H1 (cell line): ENCODE measurements around the gene TWIST2. TPM values are rescaled to one million over a fixed set of nuclear protein-coding genes. Genes with fewer than 3 reads are reported as not detected.

ENCODE experiments used
- CTCF ChIA-PET: fragments of 300-600 bp; sonication (Branson Sonifier 250); formaldehyde crosslinking; loops from one replicate; lab custom pipeline; 2021; ENCODE audit not compliant: partially characterized antibody; lab: Charles Lee
- POLR2A ChIA-PET: fragments of 300-600 bp; sonication (Branson Sonifier 250); formaldehyde crosslinking; loops from one replicate; lab custom pipeline; 2021; ENCODE audit warnings: inconsistent platforms; ENCODE audit not compliant: partially characterized antibody; lab: Charles Lee
- DNase-seq, 2 experiments: peaks; one replicate each; pipeline versions ENCODE4 v3.0.0 to v3.0.0-alpha.2; 2010 to 2022; ENCODE audit warnings: low spot score in 2 of 2, low read depth in 1 of 2, mixed read lengths in 1 of 2
- FAIRE-seq: peaks from 2 replicates; lab custom pipeline; 2011; peaks lifted over from hg19 to GRCh38; lab: Jason Lieb, UNC
- H2AFZ ChIP-seq: 2 replicates; pipeline ENCODE4 v1.8.1; 2012; ENCODE audit warnings: low read length, inconsistent platforms
- H2AK5ac ChIP-seq: 2 replicates; pipeline ENCODE4 v1.6.1; 2013; ENCODE audit warnings: low read depth, low read length
- H2BK120ac ChIP-seq: replicated peaks from 2 replicates; pipeline ENCODE3; 2013; ENCODE audit warnings: low read depth, low read length, inconsistent platforms
- H2BK12ac ChIP-seq: 2 replicates; pipeline ENCODE4 v1.6.1; 2013; ENCODE audit warnings: low read depth, low read length
- H2BK15ac ChIP-seq: 2 replicates; pipeline ENCODE4 v1.6.1; 2013; ENCODE audit warnings: low read length
- H2BK20ac ChIP-seq: 2 replicates; pipeline ENCODE4 v1.6.1; 2013; ENCODE audit warnings: low read length
- H2BK5ac ChIP-seq: 2 replicates; pipeline ENCODE4 v1.6.1; 2013; ENCODE audit warnings: low read depth, low read length
- H3K14ac ChIP-seq: 2 replicates; pipeline ENCODE4 v1.6.1; 2013; ENCODE audit warnings: inconsistent platforms; ENCODE audit not compliant: insufficient read length
- H3K18ac ChIP-seq: 2 replicates; pipeline ENCODE4 v1.6.1; 2013; ENCODE audit warnings: low read length; ENCODE audit errors: extremely low read depth
- H3K23ac ChIP-seq: 2 replicates; pipeline ENCODE4 v1.6.1; 2013; ENCODE audit warnings: inconsistent platforms; ENCODE audit not compliant: insufficient read length
- H3K23me2 ChIP-seq: 2 replicates; pipeline ENCODE4 v1.6.1; 2013; ENCODE audit warnings: low read depth, low read length
- H3K27ac ChIP-seq: 2 replicates; pipeline ENCODE4 v1.6.1; 2011; ENCODE audit warnings: low read depth, low read length, inconsistent platforms
- H3K27me3 ChIP-seq, 4 experiments: replicated peaks in 1 of 4; 1 replicate in 1 of 4; 2 replicates in 3 of 4; pipeline versions ENCODE4 v1.6.1 to v1.8.1; 2011 to 2013; ENCODE audit warnings: low read length in 3 of 4, mild to moderate bottlenecking in 3 of 4, inconsistent platforms in 2 of 4, mixed read lengths in 2 of 4, moderate library complexity in 1 of 4; ENCODE audit not compliant: control insufficient read depth in 3 of 4, insufficient read depth in 3 of 4; ENCODE audit errors: extremely low read depth in 1 of 4
- H3K36me3 ChIP-seq, 4 experiments: 2 replicates each; pipeline versions ENCODE4 v1.6.1 to v1.8.1; 2011 to 2013; ENCODE audit warnings: mild to moderate bottlenecking in 4 of 4, low read length in 3 of 4, moderate library complexity in 2 of 4, control low read depth in 1 of 4, inconsistent platforms in 1 of 4; ENCODE audit not compliant: insufficient read depth in 4 of 4, control insufficient read depth in 2 of 4
- H3K4ac ChIP-seq: replicated peaks from 2 replicates; pipeline ENCODE3; 2013; ENCODE audit warnings: low read length, low read depth, mixed read lengths, inconsistent platforms; ENCODE audit not compliant: insufficient read length
- H3K4me1 ChIP-seq, 4 experiments: replicated peaks in 1 of 4; 1 replicate in 1 of 4; 2 replicates in 3 of 4; pipeline versions ENCODE4 v1.6.1 to v1.8.1; 2011 to 2013; ENCODE audit warnings: low read length in 3 of 4, inconsistent platforms in 2 of 4, mixed read lengths in 1 of 4; ENCODE audit not compliant: insufficient read depth in 4 of 4, control insufficient read depth in 3 of 4
- H3K4me2 ChIP-seq, 2 experiments: 2 replicates each; pipeline versions ENCODE4 v1.6.1 to v1.8.1; 2011 to 2013; ENCODE audit warnings: low read depth in 2 of 2, low read length in 2 of 2, control low read depth in 1 of 2, inconsistent platforms in 1 of 2, mild to moderate bottlenecking in 1 of 2; ENCODE audit not compliant: insufficient read depth in 1 of 2
- H3K4me3 ChIP-seq, 4 experiments: fragments of 200-600, 300-600 bp in 1 of 4; sonication (generic), shearing (Covaris generic), sonication (Bioruptor Twin) in 1 of 4; 2 replicates each; pipeline versions ENCODE4 v1.5.1 to v1.8.1; 2011 to 2016; ENCODE audit warnings: low read length in 4 of 4, low read depth in 3 of 4, control low read depth in 2 of 4, inconsistent platforms in 2 of 4, mild to moderate bottlenecking in 2 of 4, mixed read lengths in 1 of 4, moderate library complexity in 1 of 4; ENCODE audit not compliant: insufficient read depth in 2 of 4; ENCODE audit errors: extremely low read depth in 1 of 4
- H3K56ac ChIP-seq: replicated peaks from 2 replicates; pipeline ENCODE3; 2013; ENCODE audit warnings: low read depth, mild to moderate bottlenecking, mixed read lengths, low read length, inconsistent platforms; ENCODE audit not compliant: insufficient read length
- H3K79me1 ChIP-seq: 2 replicates; pipeline ENCODE4 v1.6.1; 2013; ENCODE audit warnings: low read depth, low read length, control low read depth
- H3K79me2 ChIP-seq, 2 experiments: 2 replicates each; pipeline versions ENCODE4 v1.6.1 to v1.8.1; 2012 to 2013; ENCODE audit warnings: low read length in 2 of 2, mild to moderate bottlenecking in 2 of 2, inconsistent platforms in 1 of 2; ENCODE audit not compliant: insufficient read depth in 2 of 2, control insufficient read depth in 1 of 2
- H3K9ac ChIP-seq, 4 experiments: replicated peaks in 1 of 4; 1 replicate in 1 of 4; 2 replicates in 3 of 4; pipeline versions ENCODE4 v1.6.1 to v1.8.1; 2011 to 2013; ENCODE audit warnings: low read depth in 3 of 4, low read length in 3 of 4, control low read depth in 2 of 4, mild to moderate bottlenecking in 2 of 4, moderate library complexity in 2 of 4, inconsistent platforms in 1 of 4; ENCODE audit errors: extremely low read depth in 1 of 4
- H3K9me3 ChIP-seq, 2 experiments: 2 replicates each; pipeline versions ENCODE4 v1.6.1 to v1.8.1; 2012 to 2013; ENCODE audit warnings: mild to moderate bottlenecking in 2 of 2, moderate library complexity in 2 of 2, control low read depth in 1 of 2, inconsistent platforms in 1 of 2, low read depth in 1 of 2, low read length in 1 of 2, mixed read lengths in 1 of 2; ENCODE audit not compliant: insufficient read depth in 2 of 2
- H4K20me1 ChIP-seq, 2 experiments: replicated peaks in 1 of 2; 2 replicates each; pipeline versions ENCODE3 to v1.8.1; 2011 to 2013; ENCODE audit warnings: inconsistent platforms in 2 of 2, low read length in 2 of 2, mild to moderate bottlenecking in 1 of 2; ENCODE audit not compliant: insufficient read depth in 2 of 2, control insufficient read depth in 1 of 2
- H4K5ac ChIP-seq: 2 replicates; pipeline ENCODE4 v1.6.1; 2013; ENCODE audit warnings: low read length, low read depth, mixed read lengths, inconsistent platforms; ENCODE audit not compliant: insufficient read length
- H4K8ac ChIP-seq: 2 replicates; pipeline ENCODE4 v1.8.0; 2013; ENCODE audit warnings: mild to moderate bottlenecking, moderate library complexity, low read length, inconsistent platforms; ENCODE audit not compliant: insufficient read depth; ENCODE audit errors: extremely low read depth
- H4K91ac ChIP-seq: replicated peaks from 2 replicates; pipeline ENCODE3; 2013; ENCODE audit warnings: low read length, mixed read lengths, inconsistent platforms; ENCODE audit not compliant: insufficient read length
- ATF3 ChIP-seq: IDR thresholded peaks from 2 replicates; pipeline ENCODE4 v1.6.1; 2011; ENCODE audit warnings: low read depth, mild to moderate bottlenecking, low read length; ENCODE audit not compliant: insufficient read depth
- MAFK ChIP-seq: IDR thresholded peaks from 2 replicates; pipeline ENCODE4 v1.6.1; 2012; ENCODE audit warnings: low read depth, mild to moderate bottlenecking, improper control_type of control experiment, low read length
- RAD21 ChIP-seq, 2 experiments: IDR thresholded peaks in 1 of 2; conservative IDR thresholded peaks in 1 of 2; 2 replicates each; pipeline ENCODE4 v1.6.1; 2011; ENCODE audit warnings: low read depth in 2 of 2, low read length in 2 of 2, improper control_type of control experiment in 1 of 2, inconsistent platforms in 1 of 2, mild to moderate bottlenecking in 1 of 2, moderate library complexity in 1 of 2
- RNF2 ChIP-seq: fragments of 200-900, 300-1000 bp; sonication (generic); IDR thresholded peaks from 2 replicates; pipeline ENCODE4 v1.7.1; 2016; ENCODE audit warnings: borderline replicate concordance, low read depth, mild to moderate bottlenecking, antibody characterized with exemption, low read length; ENCODE audit not compliant: poor library complexity, severe bottlenecking; ENCODE audit errors: missing control alignments
- SIRT6 ChIP-seq: IDR thresholded peaks from one replicate; pipeline ENCODE4 v1.7.1; 2012; ENCODE audit warnings: low read length, inconsistent platforms
- SP2 ChIP-seq: IDR thresholded peaks from 2 replicates; pipeline ENCODE4 v1.6.1; 2012; ENCODE audit warnings: mild to moderate bottlenecking, low read length, inconsistent platforms
- TBP ChIP-seq: IDR thresholded peaks from 2 replicates; pipeline ENCODE4 v1.6.1; 2011; ENCODE audit warnings: low read depth, low read length, improper control_type of control experiment
- WGBS, 2 experiments: shearing (Covaris generic) in 1 of 2; methylation state at CpG; one replicate each; pipeline versions ENCODE4 v1.1.6 to v1.1.7; 2013 to 2015; ENCODE audit warnings: low lambda C conversion rate in 2 of 2, mixed read lengths in 2 of 2, inconsistent platforms in 1 of 2, low coverage in 1 of 2, missing lambda C conversion rate in 1 of 2; ENCODE audit not compliant: insufficient replicate concordance in 2 of 2, insufficient coverage in 1 of 2, insufficient read length in 1 of 2; ENCODE audit errors: extremely low coverage in 1 of 2, missing lambda C conversion rate in 1 of 2; 5-methylcytosine and 5-hydroxymethylcytosine counted together
- polyA plus RNA-seq, 7 experiments: library from polyadenylated mRNA; depleted of rRNA in 3 of 7; stranded (reverse) in 5 of 7; unstranded in 2 of 7; fragments of >200 nt in 5 of 7; fragments of 200-250 nt in 2 of 7; gene quantifications; 1 replicate in 5 of 7; 2 replicates in 1 of 7; 4 replicates in 1 of 7; pipeline versions ENCODE4 v1.2.1 to v1.2.3, GENCODE V29; 2011 to 2013; ENCODE audit warnings: missing spikeins in 2 of 7, mixed read lengths in 2 of 7
- total RNA-seq: library from RNA; stranded (reverse); fragmentation: NEBNext Ultra II Directional; extraction: Animal tissue kit (Norgen Biotek cat#: 25700); gene quantifications from 2 replicates; pipeline ENCODE4 v1.2.1, GENCODE V29; 2021

The TWIST2 gene
- total and polyA plus RNA-seq, 2 of the 8 experiments (the other 6 are each of a cell fraction or from before 2014, with no cell fraction given): 2.6 to 4.3 TPM

GRCh38 chr2:238884812-238885408 lies 37.0 kb downstream of the TWIST2 start:
- no peak overlapping the region for H2AFZ ChIP-seq
- no peaks in the 10 kb centered on the region for H3K23me2 ChIP-seq
- H3K4me3 ChIP-seq: no peak overlapping the region
- no peak overlapping the region for H2BK12ac ChIP-seq
- no peak overlapping the region for H2BK120ac ChIP-seq
- H2BK20ac ChIP-seq: no peak overlapping the region
- no peak overlapping the region for H3K18ac ChIP-seq
- ChIA-PET POLR2A (no interaction called here), CTCF (no interaction called here)
- H3K9ac ChIP-seq: no peak overlapping the region
- no peaks in the 10 kb centered on the region for H3K27me3 ChIP-seq
- H4K20me1 ChIP-seq: no peaks in the 10 kb centered on the region
- H3K23ac ChIP-seq: no peak overlapping the region
- H3K27ac ChIP-seq: no peak overlapping the region
- no peak overlapping the region for H3K14ac ChIP-seq
- H4K91ac ChIP-seq: no peak overlapping the region
- no peak overlapping the region for H2AK5ac ChIP-seq
- H3K4ac ChIP-seq: no peak overlapping the region
- FAIRE-seq (no peak), DNase-seq (no peak)
- H3K4me2 ChIP-seq: no peak overlapping the region
- H3K79me2 ChIP-seq: no peaks in the 10 kb centered on the region
- no peak overlapping the region for H2BK5ac ChIP-seq
- WGBS, 2 experiments: 93% methylated on average over 12 of the region's 14 CpGs; no CpG with 5 or more reads in 1 of the 2 experiments
- no peak overlapping the region for H4K8ac ChIP-seq
- H3K79me1 ChIP-seq: no peaks in the 10 kb centered on the region
- H3K9me3 ChIP-seq: no peaks in the 10 kb centered on the region
- no peaks in the 10 kb centered on the region for H3K4me1 ChIP-seq
- TF ChIP-seq RAD21 (IDR thresholded peaks at IDR 0.05 in 1 of 2, conservative IDR thresholded peaks at IDR 0.05 in 1 of 2; ENCODE audit: low read depth in 2 of 2, low read length in 2 of 2): no peak
- TF ChIP-seq TBP: no peak
- no peak for TF ChIP-seq RNF2
- no peak for TF ChIP-seq SIRT6
- TF ChIP-seq ATF3: no peak
- TF ChIP-seq SP2: no peak
- TF ChIP-seq MAFK: no peak
- H4K5ac ChIP-seq: no peak overlapping the region
- no peak overlapping the region for H3K56ac ChIP-seq
- H2BK15ac ChIP-seq: no peak overlapping the region
- no peaks in the 10 kb centered on the region for H3K36me3 ChIP-seq
